ENCODE data around the gene ADAM15.

Gene ADAM15

GRCh38 chr1:155108296-155108695 is 57.2 kb downstream of the ADAM15 start:
- DNase-seq (ENCODE audit: extremely low read depth, low read depth), result no peak
- TF ChIP-seq CTCF (IDR thresholded peaks at IDR 0.05; ENCODE audit: low read depth, low read length), result no peak

- TF ChIP-seq CTCF (IDR thresholded peaks at IDR 0.05; ENCODE audit: low read depth, low read length), result no peak
- DNase-seq (ENCODE audit: extremely low read depth, low read depth), result no peak
Measured at GRCh38 chr1:155110381-155110780, 59.3 kb downstream of the ADAM15 start.

- DNase-seq (ENCODE audit: extremely low read depth, low read depth), result no peak
Measured at GRCh38 chr1:155110826-155111225, 59.7 kb downstream of the ADAM15 start.

More at GRCh38 chr1:155110826-155111225, 59.7 kb downstream of the ADAM15 start:
- no peak for TF ChIP-seq CTCF (IDR thresholded peaks at IDR 0.05; ENCODE audit: low read depth, low read length)
